Pancreas (tissue), 10 donors: ENCODE results near the gene MGAT5B. TPM values are rescaled to one million over a fixed set of nuclear protein-coding genes. Genes with fewer than 3 reads are reported as not detected.

Source experiments
- ATAC-seq, 4 donors: fragments of 200-7000 bp; cut with Tn5 transposase; one replicate each; pipeline versions ENCODE4 v1.8.0 to v1.9.1; 2020; ENCODE audit warnings: mild to moderate bottlenecking in 4 of 4, moderate library complexity in 4 of 4
- DNase-seq, 6 donors: peaks; one replicate each; pipeline ENCODE4 v3.0.0-alpha.2; 2020
- FAIRE-seq: peaks from 2 replicates; lab custom pipeline; 2012; peaks lifted over from hg19 to GRCh38; lab: Jason Lieb, UNC
- H3K27ac ChIP-seq, 4 donors: fragments of 200-600 bp; sonication (generic); 1 replicate in 3 of 4; 2 replicates in 1 of 4; pipeline versions ENCODE4 v1.5.0 to v1.8.0; 2020
- H3K27me3 ChIP-seq, 4 donors: fragments of 200-600 bp; one replicate each; pipeline ENCODE4 v1.8.0; 2021
- H3K36me3 ChIP-seq, 3 donors: fragments of 200-600 bp; sonication (generic) in 1 of 3; one replicate each; pipeline versions ENCODE4 v1.5.0 to v1.8.0; 2020 to 2021
- H3K4me1 ChIP-seq, 3 donors: fragments of 200-600 bp; one replicate each; pipeline ENCODE4 v1.8.0; 2021
- H3K4me3 ChIP-seq, 4 donors: fragments of 200-600 bp; sonication (generic) in 2 of 4; one replicate each; pipeline versions ENCODE4 v1.5.0 to v1.8.0; 2020 to 2021
- H3K9me3 ChIP-seq, 4 donors: fragments of 200-600 bp; one replicate each; pipeline ENCODE4 v1.8.0; 2021
- CTCF ChIP-seq, 4 donors: fragments of 200-600 bp; sonication (generic) in 3 of 4; IDR thresholded peaks; one replicate each; pipeline versions ENCODE4 v1.5.0 to v1.8.0; 2021; ENCODE audit warnings: antibody characterized with exemption in 4 of 4
- WGBS, 2 donors: extraction: QIAGEN DNeasy Blood & Tissue Kit; methylation state at CpG; one replicate each; pipeline ENCODE4 v1.1.7; 2013; 5-methylcytosine and 5-hydroxymethylcytosine counted together
- intact Hi-C, 3 donors: fragments of 100-400 bp; cut with DNase I; formaldehyde crosslinking; loops; one replicate each; pipeline versions ENCODE4 v1.11.1 to v1.14.2; 2022
- polyA plus RNA-seq, 2 donors: library from polyadenylated mRNA; stranded (reverse); fragments of 200-250 nt; gene quantifications; one replicate each; pipeline ENCODE4 v1.2.3, GENCODE V29; 2013
- total RNA-seq, 6 donors: library from RNA; stranded (reverse); fragmentation: NEBNext Ultra II Directional in 4 of 6; extraction: Animal tissue kit (Norgen Biotek cat#: 25700) in 4 of 6; gene quantifications; one replicate each; pipeline versions ENCODE4 v1.2.1 to v1.2.4, GENCODE V29; 2021 to 2023
- donor health status: healthy with polysubstance abuse.
- donor health status: DM: no; HTN: no; CAD: no; lungs with moderate emphysema.
- donor health status: DM: no; HTN: no; CAD: no.
- donor health status: control.
- donor health status: control.
- donor health status: Bipolar disorder and iron deficiency.
- donor health status: DM: yes; HTN: yes; CAD: no.
- donor health status: DM: no; HTN: no; CAD: no.
- donor health status: DM: no; HTN: no; CAD: no.
- donor health status: DM: yes; HTN: yes; CAD: no.

The MGAT5B gene
- total and polyA plus RNA-seq, 8 donors, result 0.21 to 1.2 (median 0.25) TPM; not detected in 1

DNA sequence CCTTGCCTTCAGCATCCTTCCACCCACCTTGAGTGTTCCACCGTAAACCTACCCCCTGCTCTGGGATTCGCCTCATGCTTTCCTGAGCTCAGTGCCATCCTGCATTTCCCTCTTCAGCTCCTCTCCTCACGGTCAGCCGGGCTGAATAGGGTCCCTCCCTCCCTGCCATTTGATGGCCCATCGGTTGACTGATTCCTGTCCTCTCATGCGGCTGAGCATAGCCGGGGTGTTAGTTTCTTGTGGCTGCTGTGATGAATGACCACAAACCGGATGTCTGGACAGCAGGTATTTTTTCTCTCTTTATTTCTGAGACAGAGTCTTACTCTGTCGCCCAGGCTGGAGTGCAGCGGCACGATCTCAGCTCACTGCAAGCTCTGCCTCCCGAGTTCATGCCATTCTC, 44.1 kb upstream of the MGAT5B start:
- H3K4me3 ChIP-seq, result no peak overlapping the region
- WGBS, 2 donors, result 67 to 75% methylated on average over 12 of the region's 12 CpGs
- H3K9me3 ChIP-seq, result no peaks in the 10 kb centered on the region
- no peaks in the 10 kb centered on the region for H3K4me1 ChIP-seq
- FAIRE-seq (no peak), DNase-seq (no peak), ATAC-seq (no peak)
- no peaks in the 10 kb centered on the region for H3K36me3 ChIP-seq
- no peak overlapping the region for H3K27ac ChIP-seq
- no peaks in the 10 kb centered on the region for H3K27me3 ChIP-seq
- TF ChIP-seq CTCF (IDR thresholded peaks at IDR 0.05), result no peak
- intact Hi-C loops, result no loop called here

DNA sequence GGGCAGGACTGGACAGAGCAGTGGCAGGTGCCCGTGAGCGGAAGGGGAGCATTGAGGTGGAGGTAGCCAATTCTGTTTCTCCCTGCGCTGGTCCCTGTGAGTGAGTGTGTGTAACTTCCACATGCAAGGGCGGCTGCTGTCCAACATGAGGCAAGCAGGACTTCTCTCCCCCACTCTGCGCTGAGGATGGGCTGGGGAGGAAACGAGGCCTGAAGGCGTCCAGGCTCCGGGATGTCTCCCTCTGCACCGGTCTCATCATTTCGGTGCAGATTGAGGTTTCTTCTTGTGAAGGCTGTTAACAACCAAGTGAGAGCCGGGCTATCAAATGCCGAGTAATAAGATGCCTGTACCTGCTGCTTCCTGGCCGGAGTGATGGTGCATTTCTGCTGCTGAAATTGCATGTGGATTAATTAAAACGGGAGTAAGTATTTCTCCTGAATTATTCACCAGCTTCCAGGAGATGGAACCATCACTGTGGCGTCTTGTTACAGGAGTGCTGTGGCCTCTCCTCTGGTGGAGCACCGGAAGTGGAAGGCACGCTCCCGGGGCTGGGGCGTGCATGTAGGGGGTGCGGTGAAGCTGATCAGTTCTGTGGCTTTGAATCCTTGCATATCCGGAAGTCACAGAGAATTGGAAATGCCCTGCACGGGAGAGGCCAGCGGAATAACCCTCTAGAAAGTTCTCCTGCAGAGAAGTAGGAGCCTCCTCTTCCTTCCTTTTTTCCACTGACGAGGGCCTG, 41.7 kb upstream of the MGAT5B start:
- DNase-seq, result no peak
- no peak for FAIRE-seq
- Histone ChIP-seq H3K27ac (no peak overlapping the region), H3K4me1 (no peaks in the 10 kb centered on the region), H3K27me3 (no peaks in the 10 kb centered on the region), H3K36me3 (no peaks in the 10 kb centered on the region), H3K4me3 (no peak overlapping the region), H3K9me3 (no peaks in the 10 kb centered on the region)
- no peak for ATAC-seq
- intact Hi-C loops, result no loop called here
- WGBS, 2 donors, result 58 to 66% methylated on average over 24 of the region's 24 CpGs
- no peak for TF ChIP-seq CTCF (IDR thresholded peaks at IDR 0.05)

- no peak for TF ChIP-seq CTCF (IDR thresholded peaks at IDR 0.05)
- Histone ChIP-seq H3K36me3 (no peaks in the 10 kb centered on the region), H3K27ac (no peak overlapping the region), H3K4me1 (no peaks in the 10 kb centered on the region), H3K9me3 (no peaks in the 10 kb centered on the region), H3K27me3 (no peaks in the 10 kb centered on the region), H3K4me3 (no peak overlapping the region)
- ATAC-seq (no peak), DNase-seq (no peak), FAIRE-seq (no peak)
- 73 to 77% methylated on average over 11 to 14 of the region's 14 CpGs for WGBS, 2 donors
- intact Hi-C loops, result no loop called here
These were observed 40.5 kb upstream of the MGAT5B start for GRCh38 chr17:76827736-76828135.

GRCh38 chr17:76830987-76831715, 37.1 kb upstream of the MGAT5B start:
- ATAC-seq, result peak in 1 of 4 donors; percentile 25
- intact Hi-C loops, result no loop called here
- 57 to 63% methylated on average over 10 of the region's 10 CpGs for WGBS, 2 donors
- Histone ChIP-seq H3K4me1 (no peaks in the 10 kb centered on the region), H3K36me3 (no peaks in the 10 kb centered on the region), H3K9me3 (no peaks in the 10 kb centered on the region), H3K27ac (no peak overlapping the region), H3K27me3 (no peaks in the 10 kb centered on the region), H3K4me3 (no peak overlapping the region)
- no peak for DNase-seq
- TF ChIP-seq CTCF (IDR thresholded peaks at IDR 0.05), result no peak
- no peak for FAIRE-seq
